Natural killer cell (primary cell): ENCODE measurements around the gene TBC1D22B. TPM values are rescaled to one million over a fixed set of nuclear protein-coding genes. Genes with fewer than 3 reads are reported as not detected.
"Not testable (repeated sequence)": the region's sequence is repeated elsewhere in the genome, so short reads cannot be mapped to it uniquely, and the experiment has no call there.

Experiments
- ATAC-seq, 3 donors: fragments of 150-1000 bp in 2 of 3; fragments of 200-7000 bp in 1 of 3; cut with Tn5 transposase; 1 replicate in 1 of 3; 2 replicates in 2 of 3; pipeline ENCODE4 v1.10.0; 2021; ENCODE audit warnings: mild to moderate bottlenecking in 2 of 3, moderate library complexity in 2 of 3
- DNase-seq, 2 donors: peaks; one replicate each; pipeline versions ENCODE4 v3.0.0 to v3.0.0-alpha.2; 2013 to 2021; ENCODE audit warnings: mixed read lengths in 1 of 2
- H3K27ac ChIP-seq: one replicate; pipeline ENCODE4 v1.5.1; 2013; ENCODE audit warnings: mild to moderate bottlenecking, low read length
- H3K27me3 ChIP-seq: one replicate; pipeline ENCODE4 v1.6.1; 2013; ENCODE audit warnings: low read length; ENCODE audit not compliant: control insufficient read depth, insufficient read depth
- H3K36me3 ChIP-seq: one replicate; pipeline ENCODE4 v1.6.1; 2013; ENCODE audit warnings: low read length; ENCODE audit not compliant: control insufficient read depth, insufficient read depth
- H3K4me1 ChIP-seq: one replicate; pipeline ENCODE4 v1.6.1; 2013; ENCODE audit warnings: low read length; ENCODE audit not compliant: control insufficient read depth, insufficient read depth
- H3K4me3 ChIP-seq: one replicate; pipeline ENCODE4 v1.5.1; 2013; ENCODE audit warnings: low read length
- H3K9me3 ChIP-seq: one replicate; pipeline ENCODE4 v1.6.1; 2013; ENCODE audit warnings: low read length; ENCODE audit not compliant: control insufficient read depth, insufficient read depth
- H3K27ac Mint-ChIP-seq, 2 donors: one replicate each; pipeline ENCODE4 v1.8.0; 2022; ENCODE audit warnings: mild to moderate bottlenecking in 2 of 2, mixed read lengths in 2 of 2, moderate library complexity in 1 of 2
- H3K27me3 Mint-ChIP-seq, 2 donors: one replicate each; pipeline ENCODE4 v1.8.0; 2022; ENCODE audit warnings: low read depth in 2 of 2, mixed read lengths in 2 of 2
- H3K36me3 Mint-ChIP-seq: one replicate; pipeline ENCODE4 v1.8.0; 2022; ENCODE audit warnings: mixed read lengths
- H3K4me1 Mint-ChIP-seq, 2 donors: one replicate each; pipeline ENCODE4 v1.8.0; 2022; ENCODE audit warnings: mixed read lengths in 2 of 2
- H3K4me3 Mint-ChIP-seq: one replicate; pipeline ENCODE4 v1.8.0; 2022; ENCODE audit warnings: mild to moderate bottlenecking, moderate library complexity, mixed read lengths
- H3K9me3 Mint-ChIP-seq, 2 donors: one replicate each; pipeline ENCODE4 v1.8.0; 2022; ENCODE audit warnings: mixed read lengths in 2 of 2
- CTCF ChIP-seq: fragments of 200-600 bp; IDR thresholded peaks from one replicate; pipeline ENCODE4 v1.8.0; 2022; ENCODE audit warnings: antibody characterized with exemption
- WGBS: methylation state at CpG from one replicate; pipeline ENCODE4 v1.1.7; 2013; ENCODE audit warnings: missing lambda C conversion rate; ENCODE audit not compliant: insufficient coverage; 5-methylcytosine and 5-hydroxymethylcytosine counted together
- intact Hi-C: fragments of 100-400 bp; cut with micrococcal nuclease; formaldehyde crosslinking; loops from one replicate; pipeline ENCODE4 v1.14.2; 2022
- total RNA-seq, 4 donors: library from RNA; stranded (reverse); fragments of 120-200 nt in 1 of 4; gene quantifications; one replicate each; pipeline versions ENCODE4 v1.2.3 to v1.2.4, GENCODE V29; 2013 to 2022

Gene TBC1D22B
- total RNA-seq, 3 donors from 2014 or later (not counting 1 experiment from before 2014, with no cell fraction given) = 8.0 to 12.1 (median 12.0) TPM

- no peaks in the 10 kb centered on the region for H3K9me3 Mint-ChIP-seq
- 89% methylated on average over 2 of the region's 2 CpGs for WGBS
- no peak for TF ChIP-seq CTCF
- no peaks in the 10 kb centered on the region for H3K27me3 Mint-ChIP-seq
- Histone ChIP-seq H3K27me3 (no peaks in the 10 kb centered on the region), H3K9me3 (no peaks in the 10 kb centered on the region), H3K27ac (no peak overlapping the region), H3K4me3 (no peak overlapping the region), H3K36me3 (peaks cover 50% of the 10 kb centered on the region), H3K4me1 (peaks cover 9% of the 10 kb centered on the region)
- intact Hi-C loops = no loop called here
- peaks cover 32% of the 10 kb centered on the region for H3K36me3 Mint-ChIP-seq
- no peak for DNase-seq
- H3K27ac Mint-ChIP-seq = no peak overlapping the region
- H3K4me3 Mint-ChIP-seq = no peak overlapping the region
- no peak for ATAC-seq
- H3K4me1 Mint-ChIP-seq = peaks cover 14 to 15% of the 10 kb centered on the region in 2 donors
Measured at GRCh38 chr6:37287519-37288157, 30.1 kb downstream of the TBC1D22B start.

GRCh38 chr6:37288247-37288646 is 30.7 kb downstream of the TBC1D22B start:
- Mint-ChIP-seq H3K36me3 (peaks cover 30% of the 10 kb centered on the region), H3K4me3 (no peak overlapping the region), H3K4me1 (peaks cover 14 to 15% of the 10 kb centered on the region in 2 donors), H3K27me3 (no peaks in the 10 kb centered on the region), H3K27ac (no peak overlapping the region), H3K9me3 (no peaks in the 10 kb centered on the region)
- Histone ChIP-seq H3K27ac (no peak overlapping the region), H3K4me1 (peaks cover 9% of the 10 kb centered on the region), H3K4me3 (no peak overlapping the region), H3K36me3 (peaks cover 44% of the 10 kb centered on the region), H3K9me3 (no peaks in the 10 kb centered on the region), H3K27me3 (no peaks in the 10 kb centered on the region)
- TF ChIP-seq CTCF = no peak
- intact Hi-C loops = no loop called here
- 94% methylated on average over 2 of the region's 2 CpGs for WGBS
- no peak for DNase-seq
- ATAC-seq = no peak

- intact Hi-C loops = no loop called here
- no peak overlapping the region for H3K4me3 Mint-ChIP-seq
- H3K36me3 Mint-ChIP-seq = peaks cover 24% of the 10 kb centered on the region
- TF ChIP-seq CTCF = no peak
- no peak overlapping the region for H3K27ac Mint-ChIP-seq
- ATAC-seq (peak in 2 of 3 donors; percentile 30 to 41), DNase-seq (peak in 1 of 2 donors; percentile 55)
- no peaks in the 10 kb centered on the region for H3K9me3 Mint-ChIP-seq
- H3K4me3 ChIP-seq = no peak overlapping the region
- 47% methylated on average over 3 of the region's 3 CpGs for WGBS
- H3K4me1 ChIP-seq = peaks cover 9% of the 10 kb centered on the region
- no peaks in the 10 kb centered on the region for H3K27me3 ChIP-seq
- no peaks in the 10 kb centered on the region for H3K9me3 ChIP-seq
- peaks cover 14 to 15% of the 10 kb centered on the region in 2 donors for H3K4me1 Mint-ChIP-seq
- no peaks in the 10 kb centered on the region for H3K27me3 Mint-ChIP-seq
- H3K27ac ChIP-seq = no peak overlapping the region
- H3K36me3 ChIP-seq = peaks cover 38% of the 10 kb centered on the region
Measured at GRCh38 chr6:37289931-37290330, 32.4 kb downstream of the TBC1D22B start.

GRCh38 chr6:37293426-37293825 is 35.9 kb downstream of the TBC1D22B start:
- H3K27me3 Mint-ChIP-seq = no peaks in the 10 kb centered on the region
- Histone ChIP-seq H3K9me3 (no peaks in the 10 kb centered on the region), H3K4me1 (peaks cover 9% of the 10 kb centered on the region), H3K27ac (no peak overlapping the region), H3K4me3 (no peak overlapping the region), H3K36me3 (peaks cover 25% of the 10 kb centered on the region), H3K27me3 (no peaks in the 10 kb centered on the region)
- no peak overlapping the region for H3K27ac Mint-ChIP-seq
- ATAC-seq (no peak), DNase-seq (no peak)
- no peak overlapping the region for H3K4me3 Mint-ChIP-seq
- H3K4me1 Mint-ChIP-seq = peaks cover 14 to 15% of the 10 kb centered on the region in 2 donors
- no peaks in the 10 kb centered on the region for H3K9me3 Mint-ChIP-seq
- peaks cover 14% of the 10 kb centered on the region for H3K36me3 Mint-ChIP-seq
- intact Hi-C loops = no loop called here
- TF ChIP-seq CTCF = no peak

- H3K4me1 Mint-ChIP-seq, H3K27ac Mint-ChIP-seq, ATAC-seq, H3K9me3 ChIP-seq, intact Hi-C loops, H3K4me3 Mint-ChIP-seq, H3K27me3 ChIP-seq, H3K27me3 Mint-ChIP-seq, H3K4me1 ChIP-seq, DNase-seq, H3K9me3 Mint-ChIP-seq, H3K4me3 ChIP-seq, H3K36me3 Mint-ChIP-seq, H3K27ac ChIP-seq: not testable (repeated sequence)
- peaks cover 28% of the 10 kb centered on the region for H3K36me3 ChIP-seq
Measured at GRCh38 chr6:37297637-37298036, 40.1 kb downstream of the TBC1D22B start.
